GM18499 (cell line): Measurements from ENCODE around the gene DUSP28.
"Not testable (repeated sequence)": the region's sequence is repeated elsewhere in the genome, so short reads cannot be mapped to it uniquely, and the experiment has no call there.

Source experiments
- ATAC-seq: cut with Tn5 transposase; IDR thresholded peaks from one replicate; pipeline ENCODE4 v1.9.1; 2021; ENCODE audit warnings: moderate number of reproducible peaks; ENCODE audit not compliant: insufficient read depth, unreplicated experiment

The DUSP28 gene

GRCh38 chr2:240560084-240560479, at the start of gene DUSP28:
DUSP28 (plus strand) TSS chr2:240560357; CDS start chr2:240560685, 328 bp downstream.
- ATAC-seq, result peak; percentile 5

- no peak for ATAC-seq
Observed at GRCh38 chr2:240510513-240511210, 49.5 kb upstream of the DUSP28 start.

DNA sequence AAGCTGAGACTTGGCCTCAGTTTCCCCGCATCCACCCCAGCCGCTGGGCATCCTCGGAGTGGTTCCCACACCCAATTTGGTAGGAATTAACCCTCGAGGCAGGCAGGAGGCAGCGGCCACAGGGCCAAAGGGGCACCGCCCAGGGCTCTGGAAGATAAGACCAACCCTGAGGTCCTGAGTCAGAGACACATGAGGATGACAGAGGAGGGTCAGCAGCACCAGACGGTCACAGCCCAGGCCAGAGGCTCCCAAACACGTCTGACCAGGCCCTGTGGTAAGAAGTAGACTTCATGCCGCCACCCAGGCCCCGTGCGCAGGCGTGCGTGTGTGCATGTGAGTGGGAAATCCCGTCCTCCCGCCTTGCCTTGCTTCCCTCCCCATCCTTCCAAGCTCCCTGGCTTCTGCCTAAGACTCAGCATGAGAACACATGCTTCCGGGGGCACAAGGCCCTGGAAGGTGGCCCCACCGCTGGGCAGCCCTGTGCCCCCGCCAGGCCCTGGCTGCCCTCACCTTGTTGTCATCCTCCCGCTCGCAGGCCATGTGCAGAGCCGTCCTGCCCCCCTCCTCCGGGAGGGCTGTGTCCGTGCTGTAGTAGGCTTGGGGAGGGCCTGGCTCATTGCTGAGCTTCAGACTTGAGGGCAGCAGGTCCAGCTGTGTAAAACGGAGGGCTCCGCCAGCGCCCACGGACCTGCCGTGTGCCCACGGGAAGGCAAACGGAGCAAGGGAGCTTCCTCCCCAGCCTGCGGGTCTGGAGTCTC, 48.6 kb upstream of the DUSP28 start:
- ATAC-seq, result no peak

DNA sequence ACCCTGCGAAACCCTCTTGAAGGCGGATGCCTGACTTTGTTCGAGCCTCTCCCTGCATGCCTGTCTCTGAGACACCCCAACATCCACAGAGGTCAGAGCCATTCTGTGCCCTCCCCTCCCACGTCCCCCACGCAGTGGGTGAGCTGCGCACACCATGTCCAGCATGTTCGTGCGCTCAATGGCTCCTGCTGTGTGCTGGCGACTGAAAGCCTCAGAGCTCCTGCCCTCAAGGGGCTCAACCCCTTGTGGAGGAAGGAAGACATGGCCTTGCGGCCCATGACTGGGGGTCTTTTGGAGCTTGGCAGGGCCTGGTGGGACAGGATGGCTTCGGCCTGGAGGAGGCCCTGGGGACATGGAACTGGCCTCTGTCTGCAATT, 48.1 kb upstream of the DUSP28 start:
- no peak for ATAC-seq

- no peak for ATAC-seq
Observed at GRCh38 chr2:240512666-240513535, 47.3 kb upstream of the DUSP28 start.

DNA sequence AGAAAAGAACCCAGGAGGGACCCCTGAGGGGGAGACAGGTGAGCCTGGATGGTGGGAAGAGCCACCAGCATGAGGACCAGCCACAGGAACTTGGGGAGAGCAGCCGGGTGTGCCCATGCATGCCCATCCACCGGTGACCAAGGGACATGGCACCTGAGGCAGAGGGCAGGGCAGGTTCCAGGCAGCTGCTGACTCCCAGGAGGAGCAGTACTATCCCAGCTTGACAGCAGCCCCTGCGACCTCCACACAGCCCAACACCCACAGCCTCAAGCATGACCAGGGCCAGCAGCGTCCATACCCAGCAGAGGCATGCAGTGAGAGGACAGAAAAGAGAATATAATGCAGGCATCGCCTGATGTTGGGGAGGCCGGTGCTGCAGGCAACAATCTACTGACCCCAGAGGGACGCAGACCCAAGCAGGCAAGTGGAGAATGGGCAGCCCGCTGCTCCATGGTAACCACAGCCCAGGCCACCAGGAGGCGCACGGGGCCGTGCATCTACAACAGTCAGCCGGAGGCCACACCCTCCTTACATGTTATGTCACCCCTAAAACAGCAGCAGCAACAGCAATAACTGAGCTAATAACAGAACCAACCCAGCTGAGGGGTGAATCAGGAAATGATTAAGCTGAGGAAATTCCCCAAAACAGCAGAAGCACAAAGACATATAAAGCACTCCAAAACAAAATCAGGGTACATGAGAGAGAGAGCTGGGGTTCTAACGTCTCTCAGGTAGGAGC, 46.4 kb upstream of the DUSP28 start:
- peak; percentile 81 for ATAC-seq

GRCh38 chr2:240514631-240515030, 45.5 kb upstream of the DUSP28 start:
- no peak for ATAC-seq

DNA sequence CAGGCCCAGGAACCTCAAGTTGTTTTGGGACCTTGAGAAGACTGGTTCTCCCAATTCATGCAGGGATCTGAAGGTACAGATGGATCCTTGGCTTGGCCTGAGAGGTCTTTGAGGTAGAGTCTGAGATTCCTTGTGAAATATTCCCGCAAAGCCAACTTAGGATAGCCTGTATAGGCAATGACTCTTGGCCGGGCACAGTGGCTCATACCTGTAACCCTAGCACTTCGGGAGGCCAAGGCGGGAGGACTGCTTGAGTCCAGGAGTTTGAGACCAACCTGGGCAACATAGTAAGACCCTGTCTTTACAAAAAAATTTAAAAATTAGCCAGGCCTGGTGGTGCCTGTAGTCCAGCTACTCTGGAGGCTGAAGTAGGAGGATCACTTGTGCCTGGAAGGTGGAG, 42.8 kb upstream of the DUSP28 start:
- no peak for ATAC-seq

DNA sequence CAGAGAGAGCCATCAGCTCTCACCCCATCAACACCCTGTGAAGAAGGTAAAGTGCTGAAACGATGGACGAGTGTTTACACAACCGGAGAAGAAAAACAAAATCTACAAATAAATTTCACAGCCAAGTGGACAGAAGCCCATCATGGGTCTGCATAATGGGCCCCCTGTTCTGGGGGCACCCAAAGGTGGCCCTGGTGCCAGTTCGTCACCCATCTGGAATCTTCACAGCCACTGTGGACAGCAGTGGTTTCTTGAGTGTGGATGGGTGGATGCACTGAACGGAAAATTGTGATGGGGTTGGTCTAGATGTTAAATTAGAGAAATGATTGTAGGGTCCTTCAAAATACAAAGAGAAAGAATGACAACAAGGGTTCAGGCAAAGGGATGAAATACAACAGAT, 41.2 kb upstream of the DUSP28 start:
- ATAC-seq, result no peak

DNA sequence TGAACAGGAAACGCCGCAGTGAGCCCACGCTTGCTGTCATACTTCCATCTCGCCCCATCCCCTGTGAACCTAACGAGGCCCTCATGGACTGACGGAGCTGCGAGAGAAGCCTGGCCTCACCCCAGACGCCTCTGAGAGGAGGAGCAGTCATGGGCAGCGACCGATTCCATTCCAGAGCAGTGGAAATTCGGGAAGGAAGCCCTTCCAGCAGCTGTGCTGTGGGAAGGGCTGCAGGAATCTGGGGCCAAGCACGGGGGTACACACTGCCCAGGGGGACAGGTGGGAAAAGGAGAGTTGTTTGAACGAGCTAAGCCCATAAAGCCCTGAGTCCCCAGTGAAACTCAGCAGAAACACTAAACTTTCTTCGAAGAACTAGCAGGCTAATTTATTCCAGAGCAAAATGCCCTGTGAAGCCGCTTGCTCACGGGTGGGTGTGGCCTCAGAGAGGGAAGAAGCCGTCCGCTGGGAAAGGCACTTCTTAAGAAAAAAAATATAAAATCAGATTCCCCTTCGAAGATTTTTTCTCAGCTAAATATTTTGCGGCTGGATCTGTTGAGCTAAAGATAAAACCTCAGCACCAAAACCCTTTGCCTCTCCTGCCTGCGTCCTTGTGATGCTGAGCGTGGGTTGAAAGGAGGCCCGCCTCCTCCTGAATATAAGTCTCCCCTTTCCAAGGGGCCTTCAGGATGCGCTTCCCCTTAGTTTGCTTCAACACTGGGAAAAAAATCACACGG, 40.6 kb upstream of the DUSP28 start:
- no peak for ATAC-seq

GRCh38 chr2:240520130-240520973, 39.8 kb upstream of the DUSP28 start:
- ATAC-seq, result no peak

DNA sequence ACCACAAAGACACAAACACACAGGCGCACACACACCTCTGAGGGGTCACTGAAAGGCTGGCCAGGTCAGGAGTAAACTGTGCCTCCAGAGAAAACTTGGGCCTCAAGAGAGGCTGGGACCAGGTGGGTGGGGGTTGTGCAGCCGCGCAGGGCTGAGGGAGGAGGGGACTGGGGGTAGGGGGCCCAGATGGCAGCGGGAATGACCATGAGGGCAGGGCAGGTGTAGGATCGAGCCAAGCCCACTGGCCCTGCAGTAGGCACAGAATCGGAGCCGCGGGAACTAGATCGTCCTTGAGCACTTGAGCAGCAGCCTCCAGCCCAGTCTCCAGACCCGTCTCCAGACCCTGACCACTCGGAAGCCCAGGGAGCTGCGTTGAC, 39.2 kb upstream of the DUSP28 start:
- ATAC-seq, result no peak

- not testable (repeated sequence) for ATAC-seq
Observed at GRCh38 chr2:240521885-240522284, 38.3 kb upstream of the DUSP28 start.

DNA sequence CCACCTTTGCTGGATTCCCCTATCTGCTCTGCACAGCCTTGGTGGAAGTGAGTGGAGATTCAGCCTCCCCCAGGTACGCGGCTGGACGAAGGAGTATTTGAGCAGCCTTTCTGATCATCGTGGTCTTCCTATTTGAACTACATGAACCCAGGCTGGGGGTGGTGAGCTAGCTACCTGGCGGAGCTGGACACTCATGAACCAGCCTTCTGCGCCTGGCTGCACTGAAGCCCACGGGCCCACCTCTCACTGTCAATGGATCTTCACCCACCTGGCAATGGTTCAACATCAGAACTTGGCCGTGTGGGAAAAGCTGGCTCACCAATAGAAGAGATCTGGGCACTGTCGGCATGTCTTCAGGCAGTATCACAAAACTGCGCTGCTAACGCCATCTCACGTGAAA, 37.8 kb upstream of the DUSP28 start:
- no peak for ATAC-seq

DNA sequence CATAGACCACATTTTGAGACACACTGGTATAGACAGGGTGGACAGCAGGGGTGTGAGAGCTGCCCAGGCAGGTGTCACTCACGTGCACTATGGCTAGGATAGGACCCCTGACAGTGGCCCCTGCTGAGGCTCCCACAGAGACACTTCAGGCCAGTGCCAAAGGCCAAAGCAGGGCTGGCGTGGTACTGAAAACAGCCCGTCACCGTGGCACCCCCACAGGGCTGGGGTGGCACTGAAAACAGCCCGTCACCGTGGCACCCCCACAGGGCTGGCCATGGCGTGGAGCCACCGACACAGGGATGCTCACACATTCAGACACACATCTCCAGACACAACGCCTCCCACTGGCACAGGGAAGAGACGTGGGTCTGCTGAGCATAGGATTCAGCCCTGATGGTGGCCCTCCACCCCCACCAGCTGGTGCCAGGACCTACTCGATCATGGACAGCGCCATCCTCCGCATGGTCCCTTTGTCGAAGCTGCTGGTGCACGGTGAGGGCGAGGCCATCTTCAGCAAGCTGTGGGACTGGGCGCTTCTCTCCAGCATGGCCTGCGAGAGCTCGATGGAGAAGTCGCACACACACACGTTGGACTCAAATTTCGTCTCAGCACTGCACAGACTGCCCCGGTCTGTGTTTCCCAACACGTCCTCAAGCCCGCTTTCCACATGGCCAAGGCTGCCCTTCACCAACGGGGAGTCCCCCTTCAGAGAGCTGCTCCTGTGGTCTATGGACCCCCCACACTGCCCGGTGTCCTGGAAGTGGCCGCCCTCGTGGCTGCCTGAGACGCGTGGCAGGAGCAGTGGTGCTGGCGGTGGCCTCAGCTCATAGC, 36.5 kb upstream of the DUSP28 start:
- ATAC-seq, result no peak

GRCh38 chr2:240524963-240525718, 35.0 kb upstream of the DUSP28 start:
- ATAC-seq, result no peak

GRCh38 chr2:240525802-240526201, 34.4 kb upstream of the DUSP28 start:
- no peak for ATAC-seq
